PC-3 (cell line): ENCODE data around the gene PIGT. TPM values are rescaled to one million over a fixed set of nuclear protein-coding genes. Genes with fewer than 3 reads are reported as not detected.

Experiments used
- ATAC-seq: fragments of 200-7000 bp; cut with Tn5 transposase; 2 replicates; pipeline ENCODE4 v1.9.1; 2020; ENCODE audit warnings: mild to moderate bottlenecking, moderate library complexity
- BruUV-seq: library from RNA; stranded (reverse); fragments of 400-500 nt; replicated peaks from 2 replicates; lab custom pipeline; 2021; lab: Mats Ljungman, UMichigan
- CTCF ChIA-PET: fragments of 300-600 bp; sonication (Branson Sonifier 250); formaldehyde crosslinking; loops from one replicate; lab custom pipeline; 2022; ENCODE audit warnings: antibody characterized with exemption; lab: Charles Lee
- POLR2A ChIA-PET: fragments of 300-600 bp; sonication (Branson Sonifier 250); formaldehyde crosslinking; loops from one replicate; lab custom pipeline; 2022; ENCODE audit warnings: antibody characterized with exemption; ENCODE audit not compliant: unreplicated experiment; lab: Charles Lee
- DNase-seq: peaks from one replicate; pipeline ENCODE4 v3.0.0-alpha.2; 2015
- H2AFZ ChIP-seq: fragments of 300-600 bp; sonication (generic); 2 replicates; pipeline ENCODE4 v1.6.0; 2016; ENCODE audit warnings: antibody characterized with exemption, low read length
- H3F3A ChIP-seq: fragments of 300-600 bp; sonication (generic); one replicate; pipeline ENCODE4 v1.6.0; 2017; ENCODE audit warnings: antibody characterized with exemption, low read length, control low read depth, mild to moderate bottlenecking; ENCODE audit not compliant: unreplicated experiment
- H3K27ac ChIP-seq: fragments of 300-600 bp; sonication (generic); 2 replicates; pipeline ENCODE4 v1.5.1; 2016; ENCODE audit warnings: mild to moderate bottlenecking, low read length
- H3K27me3 ChIP-seq: fragments of 300-600 bp; sonication (generic); 2 replicates; pipeline ENCODE4 v1.6.1; 2016; ENCODE audit warnings: low read length, mixed read lengths
- H3K36me3 ChIP-seq: fragments of 300-600 bp; sonication (generic); 2 replicates; pipeline ENCODE4 v1.6.1; 2016; ENCODE audit warnings: low read depth, mixed run types, low read length, mixed read lengths
- H3K4me1 ChIP-seq: fragments of 300-600 bp; sonication (generic); 2 replicates; pipeline ENCODE4 v1.5.1; 2016; ENCODE audit warnings: low read length; ENCODE audit not compliant: insufficient read depth
- H3K4me2 ChIP-seq: fragments of 300-600 bp; sonication (generic); 2 replicates; pipeline ENCODE4 v1.6.0; 2016; ENCODE audit warnings: low read length
- H3K4me3 ChIP-seq: fragments of 300-600 bp; sonication (generic); 2 replicates; pipeline ENCODE4 v1.5.1; 2016; ENCODE audit warnings: mild to moderate bottlenecking, low read length, mixed read lengths
- H3K79me2 ChIP-seq: fragments of 300-600 bp; sonication (generic); 2 replicates; pipeline ENCODE4 v1.6.1; 2017; ENCODE audit warnings: low read length, mixed read lengths
- H3K9ac ChIP-seq: fragments of 300-600 bp; sonication (generic); 2 replicates; pipeline ENCODE4 v1.6.0; 2016; ENCODE audit warnings: mild to moderate bottlenecking, low read length
- H3K9me2 ChIP-seq: fragments of 300-600 bp; sonication (generic); replicated peaks from 2 replicates; pipeline ENCODE4 v1.6.1; 2016; ENCODE audit warnings: mixed run types, low read length, mixed read lengths
- H3K9me3 ChIP-seq: fragments of 300-600 bp; sonication (generic); 2 replicates; pipeline ENCODE4 v1.6.1; 2016; ENCODE audit warnings: low read length, mixed read lengths
- H4K20me1 ChIP-seq: fragments of 300-600 bp; sonication (generic); 2 replicates; pipeline ENCODE4 v1.6.1; 2016; ENCODE audit warnings: low read length, mixed read lengths
- CTCF ChIP-seq: fragments of 300-600 bp; sonication (generic); conservative IDR thresholded peaks from 2 replicates; pipeline ENCODE4 v1.5.1; 2017; ENCODE audit warnings: antibody characterized with exemption, low read depth, mild to moderate bottlenecking, low read length
- EZH2 ChIP-seq: fragments of 300-600 bp; sonication (generic); IDR thresholded peaks from one replicate; pipeline ENCODE4 v1.6.1; 2017; ENCODE audit warnings: antibody characterized with exemption, mild to moderate bottlenecking, low read length; ENCODE audit not compliant: unreplicated experiment
- EZH2phosphoT487 ChIP-seq: fragments of 300-600 bp; sonication (generic); IDR thresholded peaks from 2 replicates; pipeline ENCODE4 v1.6.1; 2018; ENCODE audit warnings: mild to moderate bottlenecking, antibody characterized with exemption, low read length, borderline replicate concordance
- intact Hi-C: fragments of 100-400 bp; cut with micrococcal nuclease; formaldehyde crosslinking; loops from 2 replicates; pipeline ENCODE4 v1.9.0; 2023
- total RNA-seq: library from RNA; depleted of rRNA; stranded (reverse); fragments of >200 nt; gene quantifications from 2 replicates; pipeline ENCODE4 v1.2.3, GENCODE V29; 2014

The PIGT gene
- total RNA-seq, 1 experiment from 2014 or later: 129 TPM

- peaks cover 40% of the 10 kb centered on the region for H3K4me1 ChIP-seq
- peaks cover 43% of the 10 kb centered on the region for H3K36me3 ChIP-seq
- intact Hi-C loops: no loop called here
- H3K27me3 ChIP-seq: no peaks in the 10 kb centered on the region
- peak overlapping the region; percentile 66 for H3K9ac ChIP-seq
- no peaks in the 10 kb centered on the region for H4K20me1 ChIP-seq
- no TSS peak for BruUV-seq
- H2AFZ ChIP-seq: no peak overlapping the region
- H3K79me2 ChIP-seq: peaks cover 44% of the 10 kb centered on the region
- ATAC-seq: no peak
- no peaks in the 10 kb centered on the region for H3K9me2 ChIP-seq
- CTCF ChIA-PET: interaction anchor here (0.6 to 1.9 kb wide), 11 partner anchors 9 to 281 kb away, joined by 3 to 24 read pairs (median 6); partner anchors contain the start of gene SYS1
- peaks cover 3% of the 10 kb centered on the region for H3F3A ChIP-seq
- POLR2A ChIA-PET: interaction anchor here (0.6 to 1.3 kb wide), 5 partner anchors 45 to 551 kb away, joined by 3 to 10 read pairs (median 4); partner anchors contain the start of gene SYS1
- DNase-seq: no peak
- H3K27ac ChIP-seq: peak overlapping the region; percentile 89
- TF ChIP-seq EZH2phosphoT487 (no peak), EZH2 (no peak), CTCF (no peak)
- no peaks in the 10 kb centered on the region for H3K9me3 ChIP-seq
- peak overlapping the region; percentile 58 for H3K4me2 ChIP-seq
- no peak overlapping the region; the same call in 1 of the 2 replicates for H3K4me3 ChIP-seq
These were observed 4.2 kb downstream of the PIGT start for GRCh38 chr20:45420125-45420524.

GRCh38 chr20:45423700-45424099 is 7.8 kb downstream of the PIGT start:
- CTCF ChIA-PET: no interaction called here
- H3K4me1 ChIP-seq: peaks cover 14% of the 10 kb centered on the region

More at GRCh38 chr20:45423700-45424099, 7.8 kb downstream of the PIGT start:
- Histone ChIP-seq H3K9me2 (no peaks in the 10 kb centered on the region), H3K4me2 (no peak overlapping the region), H3K27ac (no peak overlapping the region), H4K20me1 (no peaks in the 10 kb centered on the region), H3K36me3 (peaks cover 51% of the 10 kb centered on the region), H3K79me2 (peaks cover 16% of the 10 kb centered on the region), H3K9ac (no peak overlapping the region), H2AFZ (no peak overlapping the region), H3K9me3 (no peaks in the 10 kb centered on the region), H3F3A (peaks cover 3% of the 10 kb centered on the region), H3K27me3 (no peaks in the 10 kb centered on the region), H3K4me3 (no peak overlapping the region)
- no peak for ATAC-seq
- no peak for TF ChIP-seq CTCF
- TF ChIP-seq EZH2phosphoT487: no peak
- no peak for TF ChIP-seq EZH2
- intact Hi-C loops: no loop called here
- no peak for DNase-seq
- POLR2A ChIA-PET: no interaction called here
- no TSS peak for BruUV-seq
